Activated CD8-positive, alpha-beta memory T cell treated with anti-CD3 and anti-CD28 coated beads for 24 hours (primary cell): ENCODE measurements around the gene ATP6V0D1.

Experiments used
- DNase-seq: peaks from one replicate; pipeline ENCODE4 v3.0.0-alpha.2; 2020

The ATP6V0D1 gene

DNA sequence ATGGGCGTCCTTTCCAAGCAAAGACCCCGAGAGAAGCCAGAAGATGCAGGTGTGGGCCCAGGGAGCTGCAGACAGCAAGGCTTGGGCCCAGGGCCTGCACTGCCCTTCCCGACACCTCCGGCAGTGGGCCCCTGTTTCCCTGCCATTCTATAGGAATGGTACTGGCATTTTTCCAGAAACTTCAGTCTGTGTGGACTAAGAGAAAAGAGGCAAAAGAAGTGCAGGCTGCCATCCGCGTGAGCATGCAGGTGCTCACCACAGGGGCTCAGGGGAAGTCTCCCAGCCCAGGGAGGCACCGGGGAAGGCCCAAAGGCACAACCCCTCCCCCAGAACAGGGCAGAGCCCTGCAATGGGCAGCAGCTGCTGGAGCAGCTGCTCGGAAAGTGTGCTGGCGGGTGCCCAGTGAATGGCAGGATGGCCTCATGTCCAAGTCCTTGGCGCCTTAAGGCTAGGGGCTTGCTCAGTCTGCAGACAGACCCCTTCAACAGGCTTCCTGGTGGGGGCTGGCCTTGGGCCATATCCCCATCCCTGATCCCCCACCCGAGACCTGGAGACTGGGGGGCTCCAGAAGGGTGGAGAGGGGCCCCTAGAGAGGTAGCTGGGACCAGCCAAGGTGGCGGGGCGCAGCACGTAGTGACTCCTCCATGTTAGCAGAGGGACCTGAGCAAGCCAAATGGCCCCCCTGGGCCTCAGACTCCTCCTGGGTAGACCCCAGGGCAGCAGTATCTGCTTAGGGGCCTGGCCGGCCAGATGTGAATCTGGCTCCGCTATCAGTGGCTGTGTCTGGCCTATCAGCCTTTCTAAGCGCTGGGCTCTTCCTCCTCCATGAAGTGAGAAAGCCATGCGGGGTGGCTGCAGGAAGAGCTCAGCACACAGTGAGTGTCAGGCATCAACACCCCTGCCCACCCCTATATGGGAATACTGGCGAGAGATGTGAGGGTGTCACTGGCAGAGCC, 80.9 kb downstream of the ATP6V0D1 start:
- DNase-seq = no peak

DNA sequence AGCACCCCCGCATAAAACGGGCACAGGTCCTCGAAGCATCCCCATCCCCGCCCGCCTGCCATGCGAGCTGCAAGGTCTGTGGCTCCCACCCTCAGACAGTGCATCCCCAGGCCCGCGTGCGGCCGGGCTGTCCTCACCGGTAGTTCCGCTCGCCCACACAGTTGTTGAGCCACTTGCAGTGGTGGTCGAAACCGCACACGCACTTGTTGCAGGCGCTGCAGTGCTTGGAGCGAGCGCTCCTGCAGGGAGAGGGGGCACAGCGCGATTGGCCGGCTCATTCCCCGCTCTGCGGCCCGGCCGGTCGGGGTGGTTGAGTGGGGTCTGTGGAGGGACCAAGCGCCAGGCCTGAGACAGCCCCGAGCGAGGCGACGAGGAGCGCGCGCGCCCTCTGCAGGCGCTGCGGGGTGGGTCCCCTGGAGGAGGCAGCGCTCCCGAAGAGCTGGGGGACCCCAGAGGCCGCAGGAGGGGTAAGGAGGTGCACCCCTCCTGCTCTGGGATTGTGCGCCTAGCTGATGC, 81.7 kb downstream of the ATP6V0D1 start:
- peak; percentile 81 for DNase-seq

DNA sequence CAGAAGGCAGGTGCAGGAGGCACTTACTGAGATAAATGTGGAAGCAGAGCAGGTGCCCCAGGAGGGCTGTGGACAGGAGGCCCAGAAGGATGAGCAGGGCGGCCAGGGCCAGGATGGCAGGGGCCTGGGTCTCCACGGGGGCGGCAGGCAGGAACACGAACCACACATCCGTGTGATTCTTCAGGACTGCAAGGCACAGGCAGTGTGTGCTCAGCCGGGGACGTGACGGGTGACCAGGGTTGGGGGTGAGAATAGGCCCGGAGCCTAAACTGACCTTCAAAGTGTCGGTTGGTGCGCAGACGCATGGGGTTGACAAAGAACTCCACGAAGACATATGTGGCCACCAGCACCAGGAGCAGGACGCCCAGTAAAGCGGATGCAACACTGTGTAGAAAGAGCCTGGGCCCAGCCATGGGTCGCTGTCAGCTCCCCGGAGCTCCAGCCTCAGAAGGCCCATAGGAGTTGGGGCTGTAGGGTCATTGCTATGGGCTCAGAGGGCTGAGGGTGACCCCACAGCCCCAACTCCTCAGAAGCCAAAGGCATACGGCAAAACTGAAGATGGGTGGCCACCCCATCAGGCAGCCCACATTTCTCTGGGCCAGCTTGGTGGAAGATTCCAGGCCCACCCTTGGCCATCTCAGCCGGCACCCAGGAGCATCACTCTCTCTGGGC, 82.3 kb downstream of the ATP6V0D1 start:
- no peak for DNase-seq

DNA sequence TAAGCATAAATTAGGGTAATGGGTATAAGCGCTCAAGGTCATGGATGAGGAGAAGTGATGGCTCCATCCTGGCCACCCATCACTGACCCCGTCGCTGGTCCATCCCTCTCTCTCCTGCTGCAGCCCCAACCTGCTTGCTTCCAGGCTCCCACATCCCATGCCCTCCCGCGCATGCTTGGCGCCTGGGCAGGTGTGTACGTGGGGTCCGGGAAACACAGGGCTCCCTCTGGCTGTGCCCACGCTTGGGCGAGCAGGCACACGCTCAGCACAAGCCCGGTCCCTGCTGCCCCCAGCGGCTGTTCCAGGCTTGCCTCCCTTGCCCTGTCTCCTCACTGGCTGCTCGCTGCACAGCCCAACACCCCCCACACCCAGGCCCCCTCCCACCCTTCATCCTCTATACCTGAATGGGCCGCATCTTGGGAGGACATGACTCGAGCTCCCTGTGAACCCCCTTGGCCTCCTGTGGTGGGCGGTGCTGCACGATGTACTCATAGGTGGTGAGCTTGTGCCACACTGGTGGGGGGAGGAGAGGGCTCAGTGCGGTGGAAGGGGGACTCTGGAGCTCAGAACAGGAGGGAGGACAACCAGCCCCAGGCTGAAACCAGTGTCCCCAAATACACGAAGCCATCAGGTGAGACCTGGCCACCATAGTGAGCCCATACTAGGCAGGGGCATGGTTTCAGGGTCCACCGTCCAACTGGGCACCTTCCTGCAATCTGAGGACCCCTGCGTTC, 83.0 kb downstream of the ATP6V0D1 start:
- DNase-seq = no peak

DNA sequence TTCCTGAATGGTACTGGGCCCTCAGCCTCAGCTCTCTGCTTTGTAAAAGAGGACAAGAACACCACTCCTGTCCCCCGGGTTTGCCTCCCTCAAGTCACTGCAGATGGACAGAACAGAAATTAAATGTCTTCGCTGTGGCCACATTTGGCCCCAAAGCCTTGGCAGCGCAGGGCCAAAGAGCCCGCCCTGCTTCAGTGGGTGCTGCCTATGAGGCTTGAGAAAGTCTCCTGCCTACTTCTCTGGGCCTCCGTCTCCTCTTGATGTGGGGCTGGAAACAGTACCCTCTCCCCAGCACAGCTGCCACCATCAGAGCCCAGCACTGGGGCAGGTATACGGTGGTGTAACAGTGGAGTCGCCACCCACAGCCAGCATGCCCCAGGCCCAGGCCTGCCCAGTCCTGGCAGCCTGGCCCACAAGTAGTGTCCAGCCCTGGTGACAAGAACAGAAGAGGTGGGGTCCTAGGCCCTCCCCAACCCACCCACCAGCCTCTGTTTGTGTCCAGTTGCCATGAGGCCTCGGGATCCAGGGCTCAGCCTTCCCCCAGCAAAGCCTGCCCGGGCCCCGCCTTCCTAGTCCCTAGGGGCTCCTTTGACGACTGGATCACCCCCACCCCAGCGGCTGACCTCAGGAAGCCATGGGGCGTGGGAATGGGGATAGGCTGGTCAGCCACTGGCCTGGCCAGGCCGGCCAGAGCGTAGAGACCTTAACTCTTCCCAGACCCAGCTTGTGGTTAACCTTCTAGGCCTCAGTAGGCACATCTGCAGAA, 83.7 kb downstream of the ATP6V0D1 start:
- no peak for DNase-seq

DNA sequence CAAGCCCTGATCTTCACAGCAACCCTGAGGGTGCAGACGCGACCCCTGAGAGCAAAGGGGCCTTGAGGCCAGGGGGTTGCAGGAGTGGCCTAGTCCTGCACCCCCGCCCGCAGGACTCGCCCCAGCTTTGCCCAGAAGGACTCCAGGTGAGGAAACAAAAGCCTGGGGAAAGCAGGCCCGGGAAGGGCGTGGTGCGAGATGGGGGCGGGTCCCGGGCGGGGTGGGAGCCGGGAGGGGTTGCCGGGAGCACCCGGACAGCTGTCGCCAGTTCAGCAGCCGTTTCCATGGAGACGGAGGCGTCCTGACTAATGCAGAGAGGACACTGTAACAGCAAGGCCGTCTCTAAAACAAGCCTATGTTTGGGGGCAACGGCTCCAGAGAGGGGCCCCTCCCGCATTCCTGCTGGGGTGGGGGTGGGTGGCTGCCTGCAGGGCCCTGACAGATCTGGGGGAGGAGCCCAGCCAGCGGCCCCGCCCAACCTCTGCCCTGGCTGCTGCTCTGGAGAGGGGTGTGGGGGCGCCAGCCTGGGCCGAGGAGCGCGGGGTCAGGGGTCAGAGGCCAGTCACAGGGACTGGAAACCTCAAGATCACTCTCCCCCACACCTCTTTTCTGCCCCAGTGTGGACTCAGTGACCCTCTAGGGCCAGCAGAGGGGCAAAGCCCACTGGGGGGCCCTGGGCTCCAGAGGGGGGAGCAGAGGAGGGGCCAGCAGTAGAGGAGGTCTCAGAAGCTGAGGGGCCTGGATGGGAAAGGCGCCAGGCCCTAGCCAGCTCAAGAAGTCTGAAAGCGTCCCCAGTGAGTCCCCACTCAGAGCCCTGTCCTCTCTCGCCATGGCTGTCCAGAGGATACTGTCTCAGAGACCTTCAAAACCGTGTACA, 84.6 kb downstream of the ATP6V0D1 start:
- DNase-seq = no peak

DNA sequence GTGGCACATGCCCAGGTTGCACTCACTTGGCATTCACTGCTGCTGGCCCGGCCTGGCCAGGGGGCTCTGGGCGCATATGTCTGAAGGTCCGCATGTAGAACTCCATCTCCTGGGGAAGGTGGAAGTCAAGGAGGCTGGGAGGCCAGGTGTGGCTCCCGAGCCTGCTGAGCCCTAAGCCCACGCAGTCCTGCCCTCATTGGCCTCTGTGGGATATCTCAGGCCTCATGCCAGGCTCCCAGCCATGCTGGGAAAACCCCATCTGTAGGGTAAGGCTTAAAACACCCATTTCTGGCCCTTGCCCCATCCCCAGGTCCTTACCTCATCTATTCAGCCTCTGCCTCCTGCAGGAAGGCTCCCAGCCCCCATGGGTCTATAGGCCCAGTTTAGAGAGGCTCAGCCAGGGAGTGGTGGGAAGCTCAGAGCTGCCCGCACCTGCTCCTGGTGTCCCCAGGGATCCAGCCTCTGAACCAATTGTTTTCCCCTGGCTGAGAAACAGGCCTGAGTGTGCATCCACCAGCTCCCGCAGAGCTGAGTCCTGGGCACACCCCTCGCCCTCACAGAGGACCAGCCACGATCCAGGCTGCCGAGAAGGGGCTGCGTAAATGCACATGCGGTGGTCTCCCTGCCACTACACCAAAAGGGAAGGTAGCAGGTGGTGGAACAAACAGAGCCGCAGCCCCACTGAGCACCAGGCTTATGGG, 85.3 kb downstream of the ATP6V0D1 start:
- no peak for DNase-seq

DNA sequence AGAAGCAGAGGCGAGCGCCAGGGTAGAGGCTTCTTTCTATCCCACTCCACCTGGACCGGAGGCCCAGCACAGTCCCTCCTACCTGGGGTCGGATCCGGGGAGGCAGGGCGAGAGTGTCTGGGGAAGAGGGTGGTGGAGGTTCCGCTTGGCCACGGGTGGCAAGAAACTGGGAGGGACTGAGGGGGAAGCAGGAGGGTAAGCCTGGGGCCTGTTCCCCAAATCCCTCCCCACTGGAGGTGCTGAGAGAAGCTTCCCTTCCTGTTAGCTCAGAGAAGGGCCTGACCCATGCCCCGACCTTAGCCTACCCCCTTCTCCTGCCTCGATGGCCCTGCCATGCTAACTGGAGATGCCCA, 85.9 kb downstream of the ATP6V0D1 start:
- no peak for DNase-seq

DNA sequence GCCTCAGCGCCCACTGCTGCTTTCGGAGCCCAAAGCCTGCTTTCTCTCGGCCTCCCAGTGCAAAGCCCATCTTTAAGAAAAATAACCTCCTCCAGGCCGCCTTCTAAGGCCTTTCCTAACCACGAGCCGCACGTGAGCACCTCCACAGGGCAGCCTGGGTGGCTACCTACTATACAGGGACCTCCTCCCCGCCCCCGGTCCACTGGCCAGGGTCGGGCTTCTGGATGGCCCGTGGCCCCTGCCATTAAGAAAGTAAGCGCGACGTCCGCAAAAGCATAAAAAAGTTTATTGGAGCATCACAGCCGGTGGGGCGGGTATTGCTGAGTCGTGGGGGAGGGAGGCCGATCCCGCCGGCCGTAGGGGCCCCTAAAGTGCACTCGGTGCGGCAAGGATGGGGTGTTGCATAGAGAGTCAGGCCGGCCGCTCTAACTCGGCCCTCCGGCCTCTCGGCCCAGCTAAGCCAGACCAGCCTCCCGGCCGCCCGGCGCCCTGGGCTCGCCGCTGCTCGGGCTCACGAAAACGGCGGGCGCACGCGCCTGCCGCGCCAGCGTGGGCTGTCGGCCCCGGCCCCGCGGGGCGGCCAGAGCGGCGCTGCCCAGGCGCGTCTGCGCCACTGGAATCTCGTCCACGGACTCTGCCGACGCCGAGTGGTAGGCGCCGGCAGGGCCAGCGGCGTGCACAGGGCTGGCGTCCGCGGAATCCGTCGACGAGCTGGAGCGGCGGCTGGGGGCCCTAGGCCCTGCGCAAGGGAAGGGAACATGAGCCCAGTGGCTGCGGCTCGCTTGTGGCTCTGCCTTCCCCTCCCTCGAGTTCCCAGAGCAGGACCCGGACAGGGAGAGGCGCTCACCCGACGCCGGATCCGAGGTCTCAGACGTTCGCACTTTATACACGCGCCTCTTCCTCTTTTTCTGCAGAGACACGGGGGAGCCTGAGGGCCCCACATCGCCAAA, 86.5 kb downstream of the ATP6V0D1 start:
- no peak for DNase-seq

DNA sequence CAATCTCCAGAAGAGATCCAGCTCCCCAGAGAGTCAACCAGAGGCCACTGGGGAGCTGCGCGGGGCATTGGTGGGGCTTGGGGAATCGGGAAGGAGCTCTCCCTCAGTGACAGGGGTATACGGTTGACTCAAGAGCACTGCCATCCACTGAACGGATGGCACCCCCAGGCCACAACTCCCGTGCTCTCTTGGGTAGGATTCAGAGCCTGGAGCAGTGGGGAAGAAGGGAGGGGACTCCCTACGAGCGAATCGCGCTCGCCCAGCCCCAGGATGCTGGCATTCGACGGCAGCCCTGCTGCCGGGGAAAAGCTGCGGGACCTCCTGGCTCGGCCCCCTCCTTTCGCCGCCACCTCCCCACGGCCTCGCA, 87.2 kb downstream of the ATP6V0D1 start:
- DNase-seq = no peak

DNA sequence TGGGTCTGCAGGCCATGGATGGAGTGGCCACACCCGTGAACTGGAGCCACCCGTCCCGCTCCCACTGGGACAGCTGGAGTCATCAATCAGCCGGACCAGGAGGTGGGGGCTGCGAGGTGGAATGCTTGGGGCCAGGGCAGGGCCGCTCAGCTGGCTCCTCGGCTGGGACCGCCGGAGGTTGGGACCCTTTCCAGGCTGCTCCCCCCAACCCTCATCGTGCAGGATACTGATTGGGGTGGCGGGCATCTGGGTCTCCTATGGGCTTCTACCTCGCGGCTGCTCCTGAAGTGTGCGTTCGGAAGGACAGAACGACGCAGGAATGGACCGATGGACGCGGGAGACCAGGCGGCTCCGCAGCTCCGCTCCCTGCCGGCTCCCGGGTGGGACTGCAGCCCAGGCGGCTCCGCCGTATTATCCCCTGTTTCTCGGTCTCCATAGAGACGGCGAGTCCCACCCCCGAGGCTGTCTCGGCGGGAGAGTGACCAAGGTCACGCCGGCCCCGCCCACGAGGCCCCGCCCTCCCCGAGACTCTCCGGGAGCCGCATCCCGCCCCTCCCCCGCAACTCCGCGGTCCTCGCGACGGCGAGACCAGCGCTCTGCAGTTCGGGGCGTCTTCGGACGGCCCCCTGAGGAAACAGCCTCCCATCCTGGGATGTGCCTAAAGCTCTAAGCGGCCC, 87.7 kb downstream of the ATP6V0D1 start, which contains the start of gene TPPP3:
TPPP3 (minus strand) TSS at position 388 of the 677 bp plus-strand sequence. CDS start 2,387 bp downstream, outside the sequence.
- no peak for DNase-seq

DNA sequence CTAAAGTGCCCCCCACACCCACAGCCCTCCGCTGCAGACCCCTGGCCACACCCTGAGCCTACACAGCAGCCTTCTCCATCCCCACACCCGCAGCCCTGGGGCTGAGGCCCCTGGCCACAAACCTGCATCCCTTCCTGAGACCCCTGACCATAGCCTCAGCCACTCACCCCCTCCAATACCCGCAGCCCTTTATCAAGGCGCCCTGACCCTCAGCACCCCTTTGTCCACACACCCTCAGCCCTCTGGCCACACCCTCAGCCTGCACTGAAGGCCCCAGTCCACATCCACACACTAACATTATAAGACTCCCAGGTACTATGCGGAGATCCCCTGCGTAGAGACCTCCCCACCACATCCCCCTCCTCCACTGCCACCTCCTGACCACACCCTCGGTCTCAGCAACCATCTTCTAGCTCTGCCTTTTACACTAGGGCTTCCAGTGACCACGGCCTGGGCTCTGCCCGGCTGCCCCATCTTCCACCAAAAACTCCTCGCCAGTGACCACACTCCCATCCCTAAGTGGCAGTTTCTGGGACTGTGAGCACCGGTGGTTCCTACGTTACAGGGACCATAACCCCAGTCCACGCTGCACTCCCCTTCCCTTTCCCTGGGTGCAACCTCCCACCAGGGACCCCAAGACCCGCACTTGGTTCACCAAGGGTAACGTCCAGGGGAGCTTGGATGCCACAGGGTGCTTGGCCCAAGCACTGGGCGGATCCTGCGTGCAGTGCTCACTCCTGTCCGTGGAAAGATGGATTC, 88.5 kb downstream of the ATP6V0D1 start:
- DNase-seq = no peak

DNA sequence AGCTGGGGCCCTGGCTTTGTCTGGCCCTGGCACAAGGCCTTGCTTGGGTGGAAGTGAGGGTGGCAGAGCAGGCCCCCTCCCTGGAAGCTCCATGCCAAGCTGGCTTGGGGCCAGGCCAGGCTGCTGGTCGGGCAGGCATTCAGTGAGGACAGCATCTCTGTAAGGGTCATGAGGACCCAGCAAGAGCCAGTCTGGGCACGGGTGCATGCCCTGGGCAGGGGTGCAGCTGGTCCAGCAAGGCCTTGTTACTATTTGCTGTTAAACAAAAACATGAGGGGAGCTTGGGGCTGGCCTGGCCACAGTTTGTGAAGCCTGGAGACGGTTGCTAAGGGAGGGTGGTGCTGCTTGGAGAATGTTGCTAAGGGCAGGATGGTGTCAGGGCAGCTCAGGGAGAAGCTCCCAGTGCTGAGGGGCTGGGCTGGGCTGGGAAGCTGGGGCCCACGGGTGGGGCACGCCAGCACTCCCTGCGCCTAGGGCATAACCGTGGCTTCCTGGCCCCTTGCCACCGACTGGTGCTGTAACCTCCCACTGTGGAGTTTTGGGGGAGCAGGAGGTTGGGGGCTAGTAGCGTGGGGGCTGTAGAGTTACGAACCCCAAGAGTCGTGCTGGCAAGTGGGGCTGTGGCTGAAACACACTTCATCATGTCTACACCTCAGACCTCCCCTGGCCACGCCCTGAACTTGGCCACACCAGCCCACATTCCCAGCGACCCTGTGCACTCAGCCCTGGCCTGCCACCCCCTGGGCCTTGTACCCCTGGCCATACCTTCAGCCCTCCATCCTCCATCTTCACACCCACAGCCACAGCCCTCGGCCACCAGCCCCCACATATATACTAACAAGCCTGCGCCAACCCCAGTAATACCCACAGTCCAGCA, 89.3 kb downstream of the ATP6V0D1 start:
- no peak for DNase-seq

DNA sequence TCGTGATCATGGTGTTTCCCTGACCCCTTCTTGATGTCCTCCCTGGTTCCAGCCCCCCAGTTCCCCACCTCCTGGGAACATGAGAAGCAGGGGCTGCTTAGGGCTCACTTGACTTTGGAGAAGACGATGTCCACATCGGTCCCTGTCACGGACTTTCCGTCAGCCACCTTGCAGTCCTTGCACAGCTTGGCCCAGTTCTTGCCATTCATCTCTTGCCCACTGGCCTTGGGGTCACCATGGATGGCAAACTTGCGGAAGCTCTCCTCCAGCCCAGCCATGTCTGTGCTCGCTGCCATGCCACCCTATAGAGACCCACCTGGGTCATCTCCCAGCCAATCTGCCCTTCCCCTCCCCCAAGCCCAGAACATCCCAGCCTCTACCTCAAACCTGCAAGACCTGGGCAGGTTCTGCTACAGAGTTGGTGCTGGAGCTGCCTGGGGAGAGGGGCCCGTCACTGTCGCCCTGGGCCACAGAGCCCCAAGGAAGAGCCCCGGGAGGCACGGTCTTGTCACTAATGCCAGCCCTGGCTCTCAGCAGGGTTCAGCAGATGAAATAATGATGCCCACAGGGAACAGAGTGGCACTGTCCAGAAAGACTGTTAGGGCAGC, 90.0 kb downstream of the ATP6V0D1 start:
- DNase-seq = no peak

DNA sequence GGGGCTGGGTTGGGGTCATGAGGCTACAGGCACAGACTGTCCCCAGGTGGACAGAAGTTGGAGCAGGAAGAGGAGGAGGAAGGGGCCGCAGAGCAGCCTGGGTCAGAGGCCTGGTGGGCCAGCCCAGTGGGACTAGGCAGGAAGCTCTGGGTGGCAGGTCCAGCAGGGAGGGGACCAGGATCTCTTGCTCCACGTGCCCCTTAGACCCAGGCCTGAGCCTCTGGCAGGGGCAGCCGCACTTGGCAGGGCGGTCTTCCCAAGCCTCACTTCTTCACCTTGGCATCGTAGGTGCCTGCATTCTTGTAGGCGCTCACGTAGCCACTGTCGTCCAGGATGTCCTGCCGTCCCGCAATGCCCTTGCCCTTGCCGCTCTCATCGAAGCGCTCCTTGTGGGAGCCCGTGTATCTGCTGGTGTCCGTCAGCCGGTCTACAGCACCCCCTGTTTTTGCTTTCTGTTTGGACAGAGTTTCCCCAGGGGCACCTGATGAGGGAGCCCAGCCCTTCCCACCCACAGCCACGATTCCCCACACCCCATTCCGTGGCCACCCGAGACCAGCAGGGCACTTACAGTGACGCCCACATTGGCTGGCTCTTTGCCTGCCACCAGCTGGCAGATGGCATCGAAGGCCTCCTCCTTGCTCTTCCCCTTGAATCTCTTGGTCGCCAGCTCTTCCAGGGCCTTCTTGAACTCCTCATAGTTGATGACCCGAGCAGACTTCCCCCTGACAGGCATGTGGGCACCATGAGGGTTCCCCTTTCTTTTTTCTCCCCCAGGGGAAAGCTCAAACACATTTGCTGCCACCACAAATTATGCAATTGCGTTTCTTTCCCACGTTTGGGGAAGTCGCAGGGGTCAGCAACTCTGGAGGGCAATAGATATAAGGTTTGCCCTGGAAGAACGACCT, 90.8 kb downstream of the ATP6V0D1 start:
- no peak for DNase-seq

DNA sequence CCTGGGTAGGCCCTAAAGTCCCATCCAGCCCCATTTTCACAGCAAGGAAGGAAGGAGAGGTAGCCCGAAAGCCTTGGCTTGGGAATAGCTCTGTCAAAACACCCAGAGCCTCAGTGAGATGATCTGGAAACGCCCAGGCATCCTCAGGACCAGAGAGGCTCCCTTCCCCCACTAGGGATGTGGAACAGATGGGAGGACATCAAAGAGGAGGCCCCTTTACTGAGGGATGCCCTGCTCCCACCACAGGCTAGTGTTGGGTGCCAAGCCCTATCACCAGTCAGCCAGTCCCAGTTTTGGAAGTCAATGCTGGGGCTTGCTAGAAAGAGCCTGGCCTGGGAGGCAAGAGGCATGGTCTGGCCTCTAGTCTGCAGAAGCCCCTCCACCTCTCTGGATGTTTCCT, 92.4 kb downstream of the ATP6V0D1 start:
- DNase-seq = peak; percentile 44
